ENCODE measurements around the gene TRPM3. TPM values are rescaled to one million over a fixed set of nuclear protein-coding genes. Genes with fewer than 3 reads are reported as not detected.

TRPM3 gene
- total and polyA plus RNA-seq, 2 of the 8 experiments (the other 6 are each of a cell fraction or from before 2014, with no cell fraction given): 2.4 to 10.9 TPM

DNA sequence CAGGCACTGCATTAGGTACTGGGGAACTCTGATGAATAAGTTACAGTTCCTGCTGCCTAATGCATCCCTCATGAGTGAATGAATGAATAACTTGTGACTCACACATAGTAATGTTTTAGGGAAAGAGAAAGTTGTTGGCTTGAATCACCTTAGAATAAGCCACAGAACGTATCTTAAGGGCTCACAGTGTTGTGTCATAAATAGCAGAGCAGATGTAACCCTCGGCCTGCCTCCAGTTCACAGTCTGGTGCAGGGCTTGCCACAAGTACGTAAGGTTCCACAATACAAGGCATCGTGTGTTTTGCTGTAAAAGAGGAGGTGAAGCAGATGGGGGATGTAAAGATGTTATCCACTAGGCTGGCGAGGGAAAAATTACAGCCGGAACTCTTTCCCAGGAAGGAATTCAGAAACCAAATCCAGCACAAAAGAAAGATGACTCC, 218.7 kb downstream of the TRPM3 start:
- Histone ChIP-seq H2BK120ac (replicated peaks; ENCODE audit: low read depth, low read length) (no peak overlapping the region), H4K91ac (replicated peaks; ENCODE audit: insufficient read length, low read length) (no peak overlapping the region), H2BK20ac (ENCODE audit: low read length) (no peak overlapping the region), H3K9me3 (ENCODE audit: insufficient read depth in 2 of 2, low read depth in 1 of 2, low read length in 1 of 2) (no peaks in the 10 kb centered on the region), H2BK12ac (ENCODE audit: low read depth, low read length) (no peak overlapping the region), H2AK5ac (ENCODE audit: low read depth, low read length) (no peak overlapping the region), H3K56ac (replicated peaks; ENCODE audit: insufficient read length, low read depth, low read length) (no peak overlapping the region), H3K18ac (ENCODE audit: extremely low read depth, low read length) (no peak overlapping the region), H3K79me1 (ENCODE audit: low read depth, low read length) (no peaks in the 10 kb centered on the region), H4K8ac (ENCODE audit: extremely low read depth, insufficient read depth, low read length) (no peak overlapping the region), H3K23ac (ENCODE audit: insufficient read length) (no peak overlapping the region), H2AFZ (ENCODE audit: low read length) (no peak overlapping the region), H4K5ac (ENCODE audit: insufficient read length, low read depth, low read length) (no peak overlapping the region), H3K27ac (ENCODE audit: low read depth, low read length) (no peak overlapping the region), H3K14ac (ENCODE audit: insufficient read length) (no peak overlapping the region), H3K4me2 (ENCODE audit: insufficient read depth in 1 of 2, low read depth in 2 of 2, low read length in 2 of 2) (no peak overlapping the region), H3K27me3 (replicated peaks in 1 of 4; ENCODE audit: control insufficient read depth in 3 of 4, extremely low read depth in 1 of 4, insufficient read depth in 3 of 4, low read length in 3 of 4) (no peaks in the 10 kb centered on the region), H2BK15ac (ENCODE audit: low read length) (no peak overlapping the region), H3K79me2 (ENCODE audit: control insufficient read depth in 1 of 2, insufficient read depth in 2 of 2, low read length in 2 of 2) (no peaks in the 10 kb centered on the region), H3K36me3 (ENCODE audit: control insufficient read depth in 2 of 4, insufficient read depth in 4 of 4, low read length in 3 of 4) (no peaks in the 10 kb centered on the region), H3K4me3 (ENCODE audit: extremely low read depth in 1 of 4, insufficient read depth in 2 of 4, low read depth in 3 of 4, low read length in 4 of 4) (no peak overlapping the region), H4K20me1 (replicated peaks in 1 of 2; ENCODE audit: control insufficient read depth in 1 of 2, insufficient read depth in 2 of 2, low read length in 2 of 2) (no peaks in the 10 kb centered on the region), H3K4me1 (replicated peaks in 1 of 4; ENCODE audit: control insufficient read depth in 3 of 4, insufficient read depth in 4 of 4, low read length in 3 of 4) (peaks cover 0 to 9% (median 2%) of the 10 kb centered on the region in 4 experiments; a peak in 1 of 7 replicates), H2BK5ac (ENCODE audit: low read depth, low read length) (no peak overlapping the region), H3K23me2 (ENCODE audit: low read depth, low read length) (no peaks in the 10 kb centered on the region), H3K9ac (replicated peaks in 1 of 4; ENCODE audit: extremely low read depth in 1 of 4, low read depth in 3 of 4, low read length in 3 of 4) (no peak overlapping the region), H3K4ac (replicated peaks; ENCODE audit: insufficient read length, low read depth, low read length) (no peak overlapping the region)
- WGBS, 2 experiments (ENCODE audit: extremely low coverage in 1 of 2, insufficient coverage in 1 of 2, insufficient read length in 1 of 2, insufficient replicate concordance in 2 of 2, low coverage in 1 of 2, low lambda C conversion rate in 2 of 2, missing lambda C conversion rate in 1 of 2): 88% methylated on average over 6 of the region's 6 CpGs; no CpG with 5 or more reads in 1 of the 2 experiments
- DNase-seq (ENCODE audit: low read depth in 1 of 2, low spot score in 2 of 2) (no peak), FAIRE-seq (no peak)
- ChIA-PET CTCF (ENCODE audit: partially characterized antibody) (no interaction called here), POLR2A (ENCODE audit: partially characterized antibody) (no interaction called here)
- TF ChIP-seq JUN (IDR thresholded peaks at IDR 0.05; ENCODE audit: low read depth, low read length) (no peak), PHF8 (conservative IDR thresholded peaks at IDR 0.05; ENCODE audit: low read depth, low read length) (no peak), SIRT6 (IDR thresholded peaks at IDR 0.05; ENCODE audit: low read length) (no peak), HDAC2 (IDR thresholded peaks at IDR 0.05; ENCODE audit: borderline replicate concordance in 1 of 2, low read depth in 2 of 2, low read length in 2 of 2) (no peak), RFX5 (IDR thresholded peaks at IDR 0.05; ENCODE audit: borderline replicate concordance, low read depth, low read length) (no peak), NANOG (IDR thresholded peaks at IDR 0.05; ENCODE audit: insufficient read depth, low read depth, low read length, poor library complexity, severe bottlenecking) (no peak), BACH1 (IDR thresholded peaks at IDR 0.05; ENCODE audit: low read length) (no peak), KDM4A (IDR thresholded peaks at IDR 0.05; ENCODE audit: low read depth, low read length, severe bottlenecking) (no peak), SP4 (IDR thresholded peaks at IDR 0.05; ENCODE audit: low read length) (no peak), RNF2 (IDR thresholded peaks at IDR 0.05; ENCODE audit: borderline replicate concordance, low read depth, low read length, missing control alignments, poor library complexity, severe bottlenecking) (no peak), CEBPB (IDR thresholded peaks at IDR 0.05; ENCODE audit: low read depth, low read length) (no peak), GABPA (IDR thresholded peaks at IDR 0.05; ENCODE audit: borderline replicate concordance, insufficient read depth, low read length) (no peak)
- TF ChIP-seq, protein P1, sequence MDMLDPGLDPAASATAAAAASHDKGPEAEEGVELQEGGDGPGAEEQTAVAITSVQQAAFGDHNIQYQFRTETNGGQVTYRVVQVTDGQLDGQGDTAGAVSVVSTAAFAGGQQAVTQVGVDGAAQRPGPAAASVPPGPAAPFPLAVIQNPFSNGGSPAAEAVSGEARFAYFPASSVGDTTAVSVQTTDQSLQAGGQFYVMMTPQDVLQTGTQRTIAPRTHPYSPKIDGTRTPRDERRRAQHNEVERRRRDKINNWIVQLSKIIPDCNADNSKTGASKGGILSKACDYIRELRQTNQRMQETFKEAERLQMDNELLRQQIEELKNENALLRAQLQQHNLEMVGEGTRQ (IDR thresholded peaks at IDR 0.05; ENCODE audit: low read length): no peak

Measured in H1 (cell line).